Measurements from ENCODE around the gene PSMD8. TPM values are rescaled to one million over a fixed set of nuclear protein-coding genes. Genes with fewer than 3 reads are reported as not detected.

Gene PSMD8
- total and polyA plus RNA-seq, 2 donors (not counting 3 experiments of a cell fraction or from before 2014, with no cell fraction given) = 203 to 543 TPM

DNA sequence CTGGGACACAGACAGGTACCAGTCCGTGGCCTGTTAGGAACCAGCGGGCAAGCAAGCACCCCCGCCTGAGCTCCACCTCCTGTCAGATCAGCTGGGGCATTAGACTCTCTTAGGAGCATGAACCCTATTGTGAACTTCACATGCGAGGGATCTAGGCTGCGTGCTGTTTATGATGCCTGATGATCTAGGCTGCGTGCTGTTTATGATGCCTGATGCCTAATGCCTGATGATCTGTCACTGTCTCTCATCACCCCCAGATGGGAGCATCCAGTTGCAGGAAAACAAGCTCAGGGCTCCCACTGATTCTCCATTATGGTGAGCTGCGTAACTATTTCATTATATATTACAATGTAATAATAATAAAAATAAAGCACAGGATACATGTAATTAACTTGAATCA, 48.1 kb downstream of the PSMD8 start:
- DNase-seq (ENCODE audit: low read depth, low spot score) (no peak), FAIRE-seq (no peak)
- H3K9ac ChIP-seq (replicated peaks; ENCODE audit: extremely low read depth, insufficient read depth, low read length) = no peak overlapping the region
- ChIA-PET CTCF (no interaction called here), POLR2A (no interaction called here)
- no peaks in the 10 kb centered on the region for H3K79me2 ChIP-seq (ENCODE audit: control insufficient read depth, insufficient read depth, low read length)
- no peaks in the 10 kb centered on the region for H3K36me3 ChIP-seq (ENCODE audit: control insufficient read depth in 2 of 2, extremely low read depth in 1 of 2, insufficient read depth in 2 of 2, low read length in 2 of 2)
- no peak overlapping the region for H3K27ac ChIP-seq (ENCODE audit: insufficient read depth, low read depth, low read length)
- H4K20me1 ChIP-seq (replicated peaks; ENCODE audit: control insufficient read depth, extremely low read depth, insufficient read depth, low read length) = no peaks in the 10 kb centered on the region
- H3K4me2 ChIP-seq (ENCODE audit: insufficient read depth, low read length) = no peak overlapping the region
- H3K27me3 ChIP-seq (ENCODE audit: control insufficient read depth in 2 of 2, insufficient read depth in 2 of 2, low read length in 2 of 2) = no peaks in the 10 kb centered on the region
- no peaks in the 10 kb centered on the region for H3K9me1 ChIP-seq (replicated peaks; ENCODE audit: control insufficient read depth, extremely low read depth, insufficient read depth, low read length)
- intact Hi-C loops (cut with micrococcal nuclease) (no loop called here), dilution Hi-C loops (cut with MboI; ENCODE audit: extremely low pct_ligation_motif_present, low sequenced_read_pairs) (no loop called here)
- TF ChIP-seq JUN (IDR thresholded peaks at IDR 0.05; ENCODE audit: borderline replicate concordance, insufficient read depth, insufficient read length, low read depth) (no peak), MAX (IDR thresholded peaks at IDR 0.05; ENCODE audit: insufficient read depth, insufficient read length) (no peak), EZH2 (IDR thresholded peaks at IDR 0.05; ENCODE audit: borderline replicate concordance, low read depth, low read length, severe bottlenecking) (no peak), CTCF (IDR thresholded peaks at IDR 0.05; ENCODE audit: extremely low read depth in 1 of 2, insufficient read depth in 1 of 2, low read depth in 1 of 2, low read length in 2 of 2) (no peak)
- no peaks in the 10 kb centered on the region for H3K9me3 ChIP-seq (replicated peaks; ENCODE audit: control insufficient read depth, insufficient read depth, low read length)
- H2AFZ ChIP-seq (ENCODE audit: low read depth, low read length) = no peak overlapping the region
- H3K4me1 ChIP-seq (ENCODE audit: control insufficient read depth, extremely low read depth, insufficient read depth, low read length) = no peaks in the 10 kb centered on the region
- H3K4me3 ChIP-seq (replicated peaks in 1 of 3; ENCODE audit: insufficient read depth in 1 of 3, low read depth in 1 of 3, low read length in 3 of 3) = no peak overlapping the region
- no TSS peak for BruUV-seq (replicated peaks)

- BruUV-seq (replicated peaks) = no TSS peak
These were observed 49.9 kb downstream of the PSMD8 start for GRCh38 chr19:38424272-38424671.

More at GRCh38 chr19:38424272-38424671, 49.9 kb downstream of the PSMD8 start:
- intact Hi-C loops (cut with micrococcal nuclease) = no loop called here
- Histone ChIP-seq H3K9ac (replicated peaks; ENCODE audit: extremely low read depth, insufficient read depth, low read length) (no peak overlapping the region), H3K4me1 (ENCODE audit: control insufficient read depth, extremely low read depth, insufficient read depth, low read length) (no peaks in the 10 kb centered on the region), H3K9me3 (replicated peaks; ENCODE audit: control insufficient read depth, insufficient read depth, low read length) (no peaks in the 10 kb centered on the region), H3K36me3 (ENCODE audit: control insufficient read depth in 2 of 2, extremely low read depth in 1 of 2, insufficient read depth in 2 of 2, low read length in 2 of 2) (no peaks in the 10 kb centered on the region), H3K9me1 (replicated peaks; ENCODE audit: control insufficient read depth, extremely low read depth, insufficient read depth, low read length) (no peaks in the 10 kb centered on the region), H4K20me1 (replicated peaks; ENCODE audit: control insufficient read depth, extremely low read depth, insufficient read depth, low read length) (no peaks in the 10 kb centered on the region), H3K4me2 (ENCODE audit: insufficient read depth, low read length) (no peak overlapping the region), H3K27ac (ENCODE audit: insufficient read depth, low read depth, low read length) (no peak overlapping the region), H3K4me3 (replicated peaks in 1 of 3; ENCODE audit: insufficient read depth in 1 of 3, low read depth in 1 of 3, low read length in 3 of 3) (no peak overlapping the region), H3K79me2 (ENCODE audit: control insufficient read depth, insufficient read depth, low read length) (no peaks in the 10 kb centered on the region), H3K27me3 (ENCODE audit: control insufficient read depth in 2 of 2, insufficient read depth in 2 of 2, low read length in 2 of 2) (no peaks in the 10 kb centered on the region), H2AFZ (ENCODE audit: low read depth, low read length) (no peak overlapping the region)
- no peak for DNase-seq (ENCODE audit: low read depth, low spot score)
- dilution Hi-C loops (cut with MboI; ENCODE audit: extremely low pct_ligation_motif_present, low sequenced_read_pairs) = no loop called here
- POLR2A ChIA-PET = no interaction called here
- FAIRE-seq = no peak
- CTCF ChIA-PET = no interaction called here
- no peak for TF ChIP-seq FOS (IDR thresholded peaks at IDR 0.05; ENCODE audit: borderline replicate concordance, insufficient read depth, low read length)
- no peak for TF ChIP-seq GATA2 (IDR thresholded peaks at IDR 0.05; ENCODE audit: insufficient read depth, insufficient read length, low read depth, low read length)
- no peak for TF ChIP-seq MAX (IDR thresholded peaks at IDR 0.05; ENCODE audit: insufficient read depth, insufficient read length)
- TF ChIP-seq POLR2AphosphoS5 (IDR thresholded peaks at IDR 0.05; ENCODE audit: insufficient read depth, low read depth, low read length) = no peak
- TF ChIP-seq JUN (IDR thresholded peaks at IDR 0.05; ENCODE audit: borderline replicate concordance, insufficient read depth, insufficient read length, low read depth) = no peak
- no peak for TF ChIP-seq POLR2A (IDR thresholded peaks at IDR 0.05; ENCODE audit: low read depth, low read length)
- no peak for TF ChIP-seq EZH2 (IDR thresholded peaks at IDR 0.05; ENCODE audit: borderline replicate concordance, low read depth, low read length, severe bottlenecking)
- TF ChIP-seq CTCF (IDR thresholded peaks at IDR 0.05; ENCODE audit: extremely low read depth in 1 of 2, insufficient read depth in 1 of 2, low read depth in 1 of 2, low read length in 2 of 2) = no peak
- no peak for TF ChIP-seq MYC (IDR thresholded peaks at IDR 0.05; ENCODE audit: low read depth, low read length)
